GM18511 (cell line): ENCODE results near the gene SLC25A28.

Experiments used
- ATAC-seq: cut with Tn5 transposase; IDR thresholded peaks from one replicate; pipeline ENCODE4 v1.9.1; 2021; ENCODE audit warnings: mild to moderate bottlenecking, moderate library complexity; ENCODE audit not compliant: unreplicated experiment

The SLC25A28 gene, protein sequence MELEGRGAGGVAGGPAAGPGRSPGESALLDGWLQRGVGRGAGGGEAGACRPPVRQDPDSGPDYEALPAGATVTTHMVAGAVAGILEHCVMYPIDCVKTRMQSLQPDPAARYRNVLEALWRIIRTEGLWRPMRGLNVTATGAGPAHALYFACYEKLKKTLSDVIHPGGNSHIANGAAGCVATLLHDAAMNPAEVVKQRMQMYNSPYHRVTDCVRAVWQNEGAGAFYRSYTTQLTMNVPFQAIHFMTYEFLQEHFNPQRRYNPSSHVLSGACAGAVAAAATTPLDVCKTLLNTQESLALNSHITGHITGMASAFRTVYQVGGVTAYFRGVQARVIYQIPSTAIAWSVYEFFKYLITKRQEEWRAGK

GRCh38 chr10:99619851-99620710 is at the start of gene SLC25A28:
Gene SLC25A28, minus strand, starts transcription at chr10:99620439. Its CDS starts 104 bp downstream, at chr10:99620335.
- peak; percentile 81 for ATAC-seq

- ATAC-seq, result no peak
These were observed 47.0 kb upstream of the SLC25A28 start for GRCh38 chr10:99667108-99667751.

- ATAC-seq, result no peak
These were observed 45.1 kb upstream of the SLC25A28 start for GRCh38 chr10:99665304-99665703.

DNA sequence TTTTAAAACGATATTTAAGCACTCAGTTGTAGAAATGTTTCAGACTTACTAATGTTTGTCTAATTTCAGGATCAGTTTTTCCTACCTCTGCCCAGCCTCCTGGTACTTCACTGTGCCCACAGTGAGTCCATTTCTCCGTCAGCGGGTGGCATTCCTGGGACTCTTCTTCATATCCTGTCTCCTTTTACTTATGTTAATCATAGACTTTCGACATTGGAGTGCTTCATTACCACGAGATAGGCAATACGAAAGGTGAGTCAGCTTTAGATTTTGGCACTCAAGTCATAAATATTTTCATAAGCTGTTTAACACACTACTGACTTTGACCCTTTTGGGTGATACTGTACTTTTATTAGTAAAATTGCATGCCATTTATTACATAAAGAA is 41.1 kb upstream of the SLC25A28 start:
- ATAC-seq, result no peak

DNA sequence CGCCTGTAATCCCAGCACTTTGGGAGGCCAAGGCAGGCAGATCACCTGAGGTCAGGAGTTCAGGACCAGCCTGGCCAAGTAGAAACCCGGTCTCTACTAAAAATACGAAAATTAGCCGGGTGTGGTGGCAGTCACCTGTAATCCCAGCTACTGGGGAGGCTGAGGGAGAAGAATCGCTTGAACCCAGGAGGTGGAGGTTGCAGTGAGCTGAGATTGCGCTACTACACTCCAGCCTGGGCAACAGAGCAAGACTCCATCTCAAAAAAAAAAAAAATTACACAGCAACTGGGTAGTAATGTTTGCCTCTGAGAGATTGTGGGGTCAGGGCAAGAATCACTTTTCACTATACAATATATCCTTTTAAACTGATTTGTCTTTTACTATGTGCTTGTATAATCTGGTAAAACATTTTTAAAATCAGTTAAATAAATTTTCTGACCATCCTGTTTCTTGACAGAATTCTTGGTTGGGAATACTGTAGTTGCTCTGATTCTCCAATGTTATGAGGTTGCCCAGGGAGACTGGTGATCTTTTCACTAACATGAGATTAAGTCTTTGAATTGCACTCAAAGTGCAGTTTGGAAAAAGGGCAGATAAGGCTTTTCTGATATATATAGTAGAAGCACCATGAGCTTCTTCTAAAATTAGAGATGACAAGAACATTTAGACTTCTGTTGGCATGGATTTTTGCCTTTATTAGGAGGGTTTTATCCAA is 40.6 kb upstream of the SLC25A28 start:
- ATAC-seq, result no peak

- no peak for ATAC-seq
These were observed 39.7 kb upstream of the SLC25A28 start for GRCh38 chr10:99659868-99660366.

GRCh38 chr10:99659031-99659867 is 39.0 kb upstream of the SLC25A28 start, which contains the start of gene ENTPD7:
Gene ENTPD7, plus strand, starts transcription at chr10:99659509. Its CDS starts 448 bp downstream, at chr10:99659957.
- peak; percentile 99 for ATAC-seq

- peak; percentile 15 for ATAC-seq
These were observed 38.4 kb upstream of the SLC25A28 start for GRCh38 chr10:99658622-99659030.

GRCh38 chr10:99656199-99657064 is 36.2 kb upstream of the SLC25A28 start:
- ATAC-seq, result no peak

- ATAC-seq, result no peak
These were observed 34.3 kb upstream of the SLC25A28 start for GRCh38 chr10:99654390-99655175.

DNA sequence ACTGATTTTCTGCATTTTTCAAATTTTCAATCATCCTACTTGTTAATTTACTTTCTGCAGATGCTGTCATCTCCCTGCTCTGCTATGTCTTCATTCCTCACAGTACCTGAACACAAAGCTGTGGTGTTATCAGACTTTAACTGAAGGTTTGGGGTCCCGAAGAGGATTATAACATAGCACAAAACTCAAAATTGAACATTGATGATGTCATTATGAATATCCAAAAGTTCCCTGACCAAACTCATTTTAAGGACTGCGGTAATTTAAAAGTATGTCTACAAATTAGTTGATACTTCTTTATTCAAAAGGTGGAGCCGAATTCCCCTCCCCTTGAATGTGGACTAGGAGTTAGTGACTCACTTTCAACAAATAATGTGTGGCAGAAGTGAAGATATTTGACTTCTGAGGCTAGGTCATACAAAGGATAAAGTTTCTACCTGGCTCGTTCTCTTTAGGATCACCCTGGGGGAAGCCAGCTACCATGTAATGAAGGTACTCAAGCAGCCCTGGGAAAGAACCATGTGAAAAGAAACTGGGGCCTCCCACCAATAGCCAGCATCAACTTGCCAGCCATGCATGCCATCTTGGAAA is 32.7 kb upstream of the SLC25A28 start:
- ATAC-seq, result no peak

- no peak for ATAC-seq
These were observed 28.5 kb upstream of the SLC25A28 start for GRCh38 chr10:99648717-99649116.

- no peak for ATAC-seq
These were observed 27.4 kb upstream of the SLC25A28 start for GRCh38 chr10:99647601-99648151.

GRCh38 chr10:99633832-99634231 is 13.6 kb upstream of the SLC25A28 start:
- ATAC-seq, result no peak

DNA sequence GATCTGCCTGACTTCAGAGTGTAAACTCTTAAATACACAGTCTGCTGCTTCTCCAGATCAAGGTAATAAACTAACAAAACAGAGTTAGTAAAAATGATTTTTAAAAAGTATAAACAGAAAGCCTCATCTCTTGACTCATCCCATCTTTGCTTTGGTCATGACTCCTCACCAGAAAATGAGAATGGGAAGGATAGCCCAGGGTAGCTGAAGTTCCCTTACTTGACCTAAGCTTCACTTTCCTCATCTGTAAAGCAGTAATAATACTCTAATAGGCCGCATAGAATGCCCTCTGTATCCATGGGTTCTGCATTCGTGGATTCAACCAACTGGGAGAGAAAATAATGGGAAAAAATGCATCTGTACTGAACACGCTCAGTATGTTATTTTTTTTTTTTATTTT is 11.3 kb upstream of the SLC25A28 start:
- ATAC-seq, result no peak

DNA sequence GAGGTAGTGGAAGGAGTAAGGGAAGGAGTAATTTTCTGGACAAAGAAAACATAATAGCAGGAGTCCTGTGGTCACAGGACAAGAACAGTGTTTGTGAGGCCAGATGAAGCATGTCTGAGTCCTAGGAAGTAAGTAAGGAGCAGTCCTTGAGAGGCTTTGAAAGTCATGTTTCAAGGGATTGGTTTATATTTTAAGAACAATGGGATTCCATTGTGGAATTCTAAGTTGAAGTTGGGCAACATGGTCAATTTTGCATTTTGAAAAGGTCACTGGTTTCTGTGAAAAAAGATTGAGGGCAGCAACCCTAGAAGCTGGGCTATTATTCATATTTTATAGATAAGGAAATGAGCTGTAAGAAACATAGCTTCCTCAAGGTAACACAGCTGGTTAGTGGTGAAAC is 10.8 kb upstream of the SLC25A28 start:
- no peak for ATAC-seq

GRCh38 chr10:99630433-99630832 is 10.2 kb upstream of the SLC25A28 start:
- ATAC-seq, result no peak
